ENCODE data around the gene ADPRH.
"Not testable (repeated sequence)": the region's sequence is repeated elsewhere in the genome, so short reads cannot be mapped to it uniquely, and the experiment has no call there.

Gene ADPRH

GRCh38 chr3:119579366-119580066 lies at the start of gene ADPRH:
ADPRH (plus strand) TSS chr3:119579492; CDS start chr3:119582170, 2,678 bp downstream.
- DNase-seq (ENCODE audit: low read depth) = peak; percentile 73

- DNase-seq (ENCODE audit: low read depth) = no peak
Observed at GRCh38 chr3:119529883-119530282, 49.4 kb upstream of the ADPRH start.

DNA sequence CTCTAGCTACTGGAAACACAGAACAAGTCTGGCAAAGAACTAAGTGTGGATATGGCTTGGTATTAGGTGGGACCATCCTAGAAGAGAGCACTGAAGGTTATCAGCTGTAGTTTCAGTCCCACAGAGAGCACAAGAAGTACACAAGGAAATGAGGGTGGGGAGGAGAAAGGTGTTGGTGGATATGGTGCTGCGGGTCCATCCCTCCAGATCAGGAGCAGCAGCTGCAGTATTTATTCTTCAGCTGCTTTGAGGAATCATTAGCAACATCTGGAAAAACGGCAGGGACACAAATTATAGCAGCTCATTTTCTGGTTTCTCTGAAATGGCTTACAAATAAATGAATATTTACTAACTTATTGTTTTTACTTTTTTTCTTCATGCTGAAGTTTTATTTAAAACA lies 48.8 kb upstream of the ADPRH start:
- no peak for DNase-seq (ENCODE audit: low read depth)

- DNase-seq (ENCODE audit: low read depth) = no peak
Observed at GRCh38 chr3:119531151-119531550, 48.1 kb upstream of the ADPRH start.

DNA sequence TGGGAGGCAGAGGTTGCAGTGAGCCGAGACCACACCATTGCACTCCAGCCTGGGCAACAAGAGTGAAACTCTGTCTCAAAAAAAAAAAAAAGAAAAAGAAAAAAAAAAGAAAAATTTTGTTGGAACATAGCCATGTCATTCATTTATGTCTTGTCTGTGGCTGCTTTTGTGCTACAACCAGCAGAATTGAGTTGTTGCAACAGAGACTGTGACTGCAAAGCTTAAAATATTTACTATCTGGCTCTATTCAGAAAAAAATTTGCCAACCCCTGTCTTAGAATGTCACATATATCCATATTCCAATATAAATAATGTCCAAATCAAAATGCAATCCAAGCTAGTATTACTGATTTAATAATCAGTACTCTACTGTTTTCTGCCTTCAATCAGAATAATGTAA lies 45.0 kb upstream of the ADPRH start:
- DNase-seq (ENCODE audit: low read depth) = no peak

DNA sequence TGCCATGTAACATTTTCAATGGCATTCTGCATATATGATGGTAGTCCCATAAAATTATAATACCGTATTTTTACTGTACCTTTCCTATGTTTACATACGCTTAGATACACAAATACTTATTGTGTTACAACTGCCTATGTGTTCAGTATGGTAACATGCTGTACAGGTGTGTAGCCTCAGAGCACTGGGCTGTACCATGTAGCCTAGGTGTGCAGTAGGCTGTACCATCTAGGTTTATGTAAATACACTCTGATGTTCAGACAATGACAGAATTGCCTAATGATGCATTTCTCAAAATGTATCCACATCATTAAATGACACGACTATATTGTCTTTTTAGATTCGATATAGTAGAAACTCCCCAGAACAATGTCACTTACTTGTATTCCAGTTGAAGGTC lies 42.5 kb upstream of the ADPRH start:
- no peak for DNase-seq (ENCODE audit: low read depth)

- no peak for DNase-seq (ENCODE audit: low read depth)
Observed at GRCh38 chr3:119538772-119539171, 40.5 kb upstream of the ADPRH start.

GRCh38 chr3:119541547-119541946 lies 37.7 kb upstream of the ADPRH start:
- DNase-seq (ENCODE audit: low read depth) = no peak

DNA sequence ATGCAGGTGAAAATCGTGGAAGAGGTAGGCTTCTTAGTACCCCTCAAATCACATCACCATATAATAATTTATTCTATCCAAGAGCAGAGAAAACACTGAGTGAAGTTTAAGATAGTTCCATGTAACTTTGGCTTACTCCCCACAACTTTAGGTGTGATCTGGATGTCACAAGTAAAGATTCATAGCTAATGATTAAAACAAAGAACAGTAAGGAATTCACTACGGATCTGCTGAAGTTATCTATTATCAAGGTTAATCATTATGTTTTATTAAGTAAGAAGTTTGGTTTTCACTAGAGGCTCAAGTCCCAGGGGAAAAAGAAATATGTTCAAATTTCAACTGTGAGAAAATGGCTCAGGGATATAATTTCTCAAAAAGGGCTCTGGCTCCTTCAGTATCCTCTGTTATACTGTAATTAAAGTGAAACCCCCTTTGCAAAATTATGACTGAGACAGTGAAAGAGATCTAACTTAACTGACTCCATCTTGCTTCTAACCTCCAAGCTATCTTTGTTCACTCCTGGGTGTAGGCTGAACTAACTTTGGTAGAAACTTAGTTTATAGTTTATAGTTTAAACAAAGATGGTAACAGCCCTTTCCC lies 37.0 kb upstream of the ADPRH start:
- DNase-seq (ENCODE audit: low read depth) = no peak

DNA sequence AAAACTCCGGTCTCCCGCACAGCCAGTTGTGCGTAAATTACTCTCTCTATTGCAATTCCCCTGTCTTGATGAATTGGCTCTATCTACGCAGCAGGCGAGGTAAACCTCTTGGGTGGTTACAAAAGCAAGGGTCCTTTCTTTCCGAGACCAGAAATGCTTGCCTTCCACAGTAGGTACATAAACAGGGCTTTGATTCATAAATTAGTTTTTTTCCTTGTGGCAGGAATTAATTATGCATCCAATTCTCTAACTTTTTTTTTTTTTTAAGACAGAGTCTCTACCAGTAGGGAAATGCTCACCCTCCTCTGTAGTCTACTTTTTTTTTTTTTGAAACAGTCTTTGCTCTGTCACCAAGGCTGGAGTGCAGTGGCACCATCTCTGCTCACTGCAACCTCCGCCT lies 36.1 kb upstream of the ADPRH start:
- no peak for DNase-seq (ENCODE audit: low read depth)

DNA sequence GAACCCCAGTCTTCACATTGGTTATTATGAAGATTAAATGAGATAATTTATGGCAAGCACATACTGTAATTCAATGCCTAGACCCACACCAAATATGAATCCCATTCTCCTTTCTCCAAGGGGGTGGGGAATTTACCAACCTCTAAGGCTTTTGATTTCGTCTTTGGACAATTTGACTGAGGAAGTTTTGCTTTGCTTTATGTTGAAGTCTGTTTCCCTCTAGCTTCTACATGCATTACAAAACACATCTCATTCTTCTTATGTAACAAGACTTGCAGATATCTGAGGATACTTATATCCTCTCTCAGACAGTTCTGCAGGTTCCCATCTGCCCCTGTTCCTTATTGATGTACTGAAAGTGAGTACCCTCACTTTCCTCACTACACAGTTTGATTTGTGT lies 32.1 kb upstream of the ADPRH start:
- DNase-seq (ENCODE audit: low read depth) = no peak

DNA sequence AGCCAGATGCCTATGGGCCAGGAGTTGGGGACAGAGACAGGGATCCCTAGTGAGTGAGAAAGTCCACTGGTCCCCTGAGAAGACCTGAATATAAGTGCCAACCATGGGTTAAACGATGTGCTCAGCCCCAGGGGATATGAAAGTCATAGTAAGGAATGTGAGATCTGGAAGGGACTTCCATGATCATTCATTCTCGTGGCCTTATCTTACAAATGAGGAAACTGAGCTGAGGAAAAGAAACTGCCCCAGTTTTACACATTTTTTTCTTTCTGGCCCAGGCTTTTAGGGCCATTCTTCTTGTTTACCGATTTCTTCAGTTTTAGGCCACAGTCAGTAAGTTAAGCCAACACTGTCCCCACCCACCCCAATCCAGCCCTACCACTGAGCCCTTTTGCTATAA lies 31.0 kb upstream of the ADPRH start:
- DNase-seq (ENCODE audit: low read depth) = peak; percentile 13

DNA sequence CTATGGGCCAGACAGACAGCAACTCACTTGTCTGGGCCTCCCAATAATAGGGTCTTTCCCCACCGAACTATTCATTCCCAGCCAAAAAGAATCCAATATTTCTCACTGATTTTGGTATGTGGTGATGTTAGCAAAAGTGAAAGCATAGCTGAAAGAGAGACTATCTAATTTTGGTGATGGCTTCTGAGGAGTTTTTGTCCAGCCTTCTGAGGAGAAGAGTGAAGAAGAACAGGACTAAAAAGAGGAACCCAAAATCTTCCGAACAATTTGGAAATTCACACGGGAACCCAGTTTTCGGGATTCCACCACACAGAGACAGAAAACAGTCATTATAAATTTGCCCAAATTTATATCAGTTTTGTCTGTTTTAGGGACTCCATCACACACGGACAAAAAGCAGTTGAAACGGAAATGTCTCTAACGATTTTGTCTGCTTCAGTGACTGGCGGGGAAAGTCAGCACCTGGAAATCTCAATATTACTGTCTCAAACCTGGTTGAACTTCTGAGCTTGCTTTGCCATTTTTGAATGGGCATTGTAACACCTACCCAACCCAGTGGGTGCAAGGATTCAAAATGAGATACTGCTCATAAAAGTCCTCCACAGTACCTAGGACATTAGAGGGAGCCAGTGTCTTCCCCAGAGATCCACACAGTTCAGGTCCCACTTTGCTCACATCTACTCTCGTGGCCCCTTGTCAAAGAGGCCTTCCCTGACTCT lies 28.9 kb upstream of the ADPRH start:
- DNase-seq (ENCODE audit: low read depth) = no peak

- no peak for DNase-seq (ENCODE audit: low read depth)
Observed at GRCh38 chr3:119551598-119551997, 27.7 kb upstream of the ADPRH start.

- not testable (repeated sequence) for DNase-seq (ENCODE audit: low read depth)
Observed at GRCh38 chr3:119552928-119553327, 26.4 kb upstream of the ADPRH start.

- DNase-seq (ENCODE audit: low read depth) = no peak
Observed at GRCh38 chr3:119553823-119554415, 25.4 kb upstream of the ADPRH start.

DNA sequence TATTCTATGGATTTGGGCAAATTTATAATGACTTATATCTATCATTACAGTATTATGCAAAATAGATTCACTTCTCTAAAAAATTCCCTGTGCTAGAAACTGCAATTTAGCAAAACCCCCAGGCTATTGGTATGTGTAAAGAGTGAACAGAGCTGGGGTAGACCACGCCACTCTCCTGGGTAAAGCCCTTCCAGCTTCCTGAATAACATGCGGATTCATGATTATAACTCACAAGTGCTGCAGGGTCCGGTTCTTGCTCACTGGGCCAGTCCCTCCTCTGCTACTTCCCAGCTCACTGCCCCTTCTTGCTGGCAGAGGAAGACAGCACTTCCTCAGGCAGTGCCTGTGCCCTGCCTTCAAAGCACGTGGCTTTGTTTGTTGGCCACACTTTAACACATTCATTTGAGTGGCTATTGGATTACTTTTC lies 24.0 kb upstream of the ADPRH start:
- no peak for DNase-seq (ENCODE audit: low read depth)

GRCh38 chr3:119555929-119556328 lies 23.4 kb upstream of the ADPRH start:
- DNase-seq (ENCODE audit: low read depth) = no peak

DNA sequence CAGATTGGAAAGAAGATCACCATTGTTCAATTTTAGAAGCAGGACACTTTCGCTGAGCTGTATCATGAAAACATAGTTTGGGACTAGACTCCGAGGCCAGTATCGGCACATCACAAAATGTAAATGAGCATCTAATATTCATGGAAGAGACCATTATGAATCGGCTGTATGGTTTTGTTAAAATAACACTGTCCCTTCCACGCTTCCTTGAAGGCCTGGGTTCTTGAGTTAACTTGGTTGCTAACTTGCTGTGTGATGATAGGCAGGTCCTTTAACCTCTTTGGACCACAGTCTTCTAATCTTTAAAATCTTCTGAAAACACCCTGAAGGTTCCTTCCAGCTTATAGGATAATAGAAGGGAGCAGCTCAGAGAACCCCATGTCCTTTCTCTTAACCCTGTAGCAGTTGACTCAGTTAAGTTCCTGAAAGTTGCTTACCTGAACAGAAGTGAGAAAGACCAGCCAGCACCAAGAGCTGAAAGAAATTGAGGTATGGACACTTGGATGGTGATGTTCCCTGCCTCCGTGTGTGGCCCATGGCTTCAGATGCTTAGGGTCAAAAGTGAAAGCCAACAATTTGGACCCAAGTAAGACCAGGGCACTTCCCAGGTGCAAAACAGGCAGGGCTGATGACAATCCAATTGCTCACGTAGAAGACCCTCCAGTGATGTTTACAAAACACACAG lies 22.0 kb upstream of the ADPRH start:
- DNase-seq (ENCODE audit: low read depth) = no peak

GRCh38 chr3:119557877-119558269 lies 21.4 kb upstream of the ADPRH start:
- no peak for DNase-seq (ENCODE audit: low read depth)

- no peak for DNase-seq (ENCODE audit: low read depth)
Observed at GRCh38 chr3:119558626-119559317, 20.5 kb upstream of the ADPRH start.

All from ELR (cell line).